ENCODE results near the gene UBE2E3. TPM values are rescaled to one million over a fixed set of nuclear protein-coding genes. Genes with fewer than 3 reads are reported as not detected.

Gene UBE2E3
- total RNA-seq, 1 experiment from 2014 or later: 180 TPM

DNA sequence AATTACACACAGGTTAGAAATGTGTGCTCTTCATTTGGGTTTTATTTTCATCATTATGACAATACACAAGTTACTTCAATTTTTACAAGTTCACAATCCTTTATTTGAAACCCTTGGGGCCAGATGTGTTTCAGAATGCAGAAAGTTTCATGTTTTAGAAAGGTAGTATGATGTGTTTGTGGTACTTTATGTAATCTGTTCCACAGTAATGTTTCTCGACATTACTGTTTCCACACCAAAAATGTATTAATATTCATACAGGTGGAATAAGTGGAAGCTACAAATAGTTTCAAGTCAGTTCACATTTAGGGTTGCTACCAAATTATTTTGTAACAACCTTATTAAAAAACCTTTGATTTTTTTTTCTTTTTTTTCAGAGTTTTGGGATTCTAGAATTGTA lies 10.4 kb downstream of the UBE2E3 start:
- Histone ChIP-seq H3F3A (ENCODE audit: insufficient read depth, low read depth) (no peaks in the 10 kb centered on the region), H3K4me3 (no peak overlapping the region), H3K27me3 (ENCODE audit: insufficient read depth, low read depth) (no peaks in the 10 kb centered on the region), H3K4me1 (replicated peaks; ENCODE audit: insufficient read depth) (no peaks in the 10 kb centered on the region; the same call in 1 of the 2 replicates), H3K9me3 (ENCODE audit: insufficient read depth, low read depth) (no peaks in the 10 kb centered on the region), H3K9me2 (ENCODE audit: insufficient read depth) (no peaks in the 10 kb centered on the region), H3K79me2 (ENCODE audit: low read depth) (peaks cover 89% of the 10 kb centered on the region), H2AFZ (no peak overlapping the region), H4K20me1 (ENCODE audit: insufficient read depth) (peaks cover 6% of the 10 kb centered on the region; the same call in 1 of the 2 replicates), H3K4me2 (no peak overlapping the region), H3K36me3 (ENCODE audit: low read depth) (peaks cover 79% of the 10 kb centered on the region), H3K27ac (no peak overlapping the region)
- intact Hi-C loops (cut with micrococcal nuclease; ENCODE audit: unreplicated experiment): no loop called here
- ChIA-PET POLR2A (ENCODE audit: unreplicated experiment) (no interaction called here), CTCF (no interaction called here)
- TF ChIP-seq, protein P1, sequence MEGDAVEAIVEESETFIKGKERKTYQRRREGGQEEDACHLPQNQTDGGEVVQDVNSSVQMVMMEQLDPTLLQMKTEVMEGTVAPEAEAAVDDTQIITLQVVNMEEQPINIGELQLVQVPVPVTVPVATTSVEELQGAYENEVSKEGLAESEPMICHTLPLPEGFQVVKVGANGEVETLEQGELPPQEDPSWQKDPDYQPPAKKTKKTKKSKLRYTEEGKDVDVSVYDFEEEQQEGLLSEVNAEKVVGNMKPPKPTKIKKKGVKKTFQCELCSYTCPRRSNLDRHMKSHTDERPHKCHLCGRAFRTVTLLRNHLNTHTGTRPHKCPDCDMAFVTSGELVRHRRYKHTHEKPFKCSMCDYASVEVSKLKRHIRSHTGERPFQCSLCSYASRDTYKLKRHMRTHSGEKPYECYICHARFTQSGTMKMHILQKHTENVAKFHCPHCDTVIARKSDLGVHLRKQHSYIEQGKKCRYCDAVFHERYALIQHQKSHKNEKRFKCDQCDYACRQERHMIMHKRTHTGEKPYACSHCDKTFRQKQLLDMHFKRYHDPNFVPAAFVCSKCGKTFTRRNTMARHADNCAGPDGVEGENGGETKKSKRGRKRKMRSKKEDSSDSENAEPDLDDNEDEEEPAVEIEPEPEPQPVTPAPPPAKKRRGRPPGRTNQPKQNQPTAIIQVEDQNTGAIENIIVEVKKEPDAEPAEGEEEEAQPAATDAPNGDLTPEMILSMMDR (conservative IDR thresholded peaks at IDR 0.05): no peak
- no TSS peak for BruUV-seq (replicated peaks)
- DNase-seq: no peak

DNA sequence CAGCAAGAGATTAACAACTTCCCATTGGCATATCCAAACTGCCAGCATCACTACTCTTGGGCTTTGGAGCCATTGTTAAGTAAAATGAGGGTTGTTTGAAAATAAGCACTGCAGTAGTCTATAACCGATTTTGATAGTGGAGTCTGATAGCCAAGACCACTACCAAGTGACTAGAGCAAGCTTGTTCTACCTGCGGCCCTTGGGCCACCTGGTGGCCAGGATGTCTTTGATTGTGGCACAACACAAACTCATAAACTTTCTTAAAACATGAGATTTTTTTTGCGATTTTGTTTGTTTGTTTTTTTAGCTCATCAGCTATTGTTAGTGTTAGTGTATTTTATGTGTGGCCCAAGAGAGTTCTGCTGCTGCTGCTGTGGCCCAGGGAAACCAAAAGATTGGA lies 11.0 kb downstream of the UBE2E3 start:
- Histone ChIP-seq H4K20me1 (ENCODE audit: insufficient read depth) (peaks cover 9% of the 10 kb centered on the region; the same call in 1 of the 2 replicates), H3F3A (ENCODE audit: insufficient read depth, low read depth) (no peaks in the 10 kb centered on the region), H3K36me3 (ENCODE audit: low read depth) (peaks cover 74% of the 10 kb centered on the region), H3K79me2 (ENCODE audit: low read depth) (peaks cover 89% of the 10 kb centered on the region), H2AFZ (no peak overlapping the region), H3K27me3 (ENCODE audit: insufficient read depth, low read depth) (no peaks in the 10 kb centered on the region), H3K27ac (no peak overlapping the region), H3K4me3 (no peak overlapping the region), H3K4me2 (no peak overlapping the region), H3K4me1 (replicated peaks; ENCODE audit: insufficient read depth) (no peaks in the 10 kb centered on the region), H3K9me2 (ENCODE audit: insufficient read depth) (no peaks in the 10 kb centered on the region), H3K9me3 (ENCODE audit: insufficient read depth, low read depth) (no peaks in the 10 kb centered on the region)
- no TSS peak for BruUV-seq (replicated peaks)
- DNase-seq: no peak
- CTCF ChIA-PET: no interaction called here
- TF ChIP-seq, protein P1 (conservative IDR thresholded peaks at IDR 0.05): peak; percentile 47; the same call in 1 of the 2 replicates
- TF ChIP-seq EZH2 (IDR thresholded peaks at IDR 0.05; ENCODE audit: low read depth): no peak
- intact Hi-C loops (cut with micrococcal nuclease; ENCODE audit: unreplicated experiment): no loop called here
- POLR2A ChIA-PET (ENCODE audit: unreplicated experiment): no interaction called here

DNA sequence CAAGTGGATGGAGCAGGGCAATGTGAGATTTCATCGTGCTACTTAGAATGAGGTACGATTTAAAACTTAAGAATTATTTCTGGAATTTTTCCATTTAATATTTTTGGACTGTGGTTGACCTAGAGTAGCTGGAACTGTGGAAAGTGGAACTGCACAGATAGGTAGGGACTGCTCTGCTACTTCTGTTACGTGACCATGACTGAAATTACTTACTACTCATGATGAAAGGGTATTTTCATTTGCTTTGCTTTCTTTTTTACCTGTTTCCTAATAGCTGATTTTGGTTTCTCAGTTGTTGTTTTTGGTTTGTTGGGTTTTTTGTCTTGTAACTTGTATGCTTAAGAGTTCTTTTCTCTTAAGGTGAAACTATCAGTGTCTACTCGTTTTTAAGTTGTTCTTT lies 11.4 kb downstream of the UBE2E3 start:
- Histone ChIP-seq H3K9me3 (ENCODE audit: insufficient read depth, low read depth) (no peaks in the 10 kb centered on the region), H3K36me3 (ENCODE audit: low read depth) (peaks cover 73% of the 10 kb centered on the region), H2AFZ (no peak overlapping the region), H3K27ac (no peak overlapping the region), H3F3A (ENCODE audit: insufficient read depth, low read depth) (no peaks in the 10 kb centered on the region), H3K27me3 (ENCODE audit: insufficient read depth, low read depth) (no peaks in the 10 kb centered on the region), H3K4me3 (no peak overlapping the region), H3K4me1 (replicated peaks; ENCODE audit: insufficient read depth) (no peaks in the 10 kb centered on the region), H3K79me2 (ENCODE audit: low read depth) (peaks cover 88% of the 10 kb centered on the region), H3K4me2 (no peak overlapping the region), H3K9me2 (ENCODE audit: insufficient read depth) (no peaks in the 10 kb centered on the region), H4K20me1 (ENCODE audit: insufficient read depth) (peaks cover 9% of the 10 kb centered on the region; the same call in 1 of the 2 replicates)
- no TSS peak for BruUV-seq (replicated peaks)
- ChIA-PET CTCF (no interaction called here), POLR2A (ENCODE audit: unreplicated experiment) (interaction anchor here (0.6 kb wide), 1 partner anchor 31 kb away, joined by 3 read pairs; no protein-coding TSS in a partner anchor)
- no peak for DNase-seq
- intact Hi-C loops (cut with micrococcal nuclease; ENCODE audit: unreplicated experiment): no loop called here
- TF ChIP-seq, protein P1 (conservative IDR thresholded peaks at IDR 0.05): no peak
- TF ChIP-seq EZH2 (IDR thresholded peaks at IDR 0.05; ENCODE audit: low read depth): no peak

Measured in PC-9 (cell line).